Measurements from ENCODE around the gene MROH9.

GRCh38 chr1:171083222-171083621 is 147.9 kb downstream of the MROH9 start:
- TF ChIP-seq POLR2A (IDR thresholded peaks at IDR 0.05) (no peak), CTCF (IDR thresholded peaks at IDR 0.05) (no peak)
